Cardiac fibroblast (primary cell): Measurements from ENCODE around the gene SIRPD.

Source experiments
- DNase-seq, 2 donors: peaks; one replicate each; pipeline versions ENCODE4 v3.0.0 to v3.0.0-alpha.2; 2010; ENCODE audit warnings: low read depth in 2 of 2
- H3K4me3 ChIP-seq, 2 donors: replicated peaks in 1 of 2; 1 replicate in 1 of 2; 2 replicates in 1 of 2; pipeline ENCODE4 v1.5.1; 2011; ENCODE audit warnings: low read depth in 2 of 2, low read length in 2 of 2, mild to moderate bottlenecking in 2 of 2, moderate library complexity in 1 of 2
- TF ChIP-seq, protein P1 (sequence below): IDR thresholded peaks from one replicate; pipeline ENCODE4 v1.5.1; 2011; ENCODE audit warnings: low read depth, mild to moderate bottlenecking, low read length, inconsistent platforms

SIRPD gene

DNA sequence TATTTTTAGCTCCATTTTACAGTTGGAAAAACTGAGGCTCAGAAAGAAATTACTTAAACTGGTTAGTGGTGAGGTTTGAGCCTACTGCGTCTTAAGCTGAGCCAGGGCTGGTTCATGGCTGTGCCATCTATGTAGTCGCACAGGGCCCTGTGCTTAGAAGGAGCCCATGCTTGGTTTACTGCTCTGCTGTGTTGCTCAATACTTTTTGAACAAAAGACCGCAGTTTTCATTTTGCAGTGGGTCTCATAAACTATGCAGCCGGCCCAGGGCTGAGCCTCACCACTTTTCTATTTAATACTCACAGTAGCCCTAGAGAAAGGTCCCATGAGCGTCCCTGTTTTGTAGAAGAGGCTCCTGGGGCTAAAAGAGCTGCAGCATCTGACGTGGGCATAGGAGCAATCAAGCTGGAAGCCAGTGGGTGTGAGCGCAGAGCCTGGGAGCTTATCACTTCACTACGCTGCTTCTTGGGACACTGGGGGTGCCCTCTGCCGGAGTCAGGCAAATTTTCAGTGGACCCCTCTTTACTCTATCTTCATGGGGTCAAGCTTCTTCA lies 66.8 kb downstream of the SIRPD start:
- H3K4me3 ChIP-seq: no peak overlapping the region
- DNase-seq: no peak
- TF ChIP-seq, protein P1, sequence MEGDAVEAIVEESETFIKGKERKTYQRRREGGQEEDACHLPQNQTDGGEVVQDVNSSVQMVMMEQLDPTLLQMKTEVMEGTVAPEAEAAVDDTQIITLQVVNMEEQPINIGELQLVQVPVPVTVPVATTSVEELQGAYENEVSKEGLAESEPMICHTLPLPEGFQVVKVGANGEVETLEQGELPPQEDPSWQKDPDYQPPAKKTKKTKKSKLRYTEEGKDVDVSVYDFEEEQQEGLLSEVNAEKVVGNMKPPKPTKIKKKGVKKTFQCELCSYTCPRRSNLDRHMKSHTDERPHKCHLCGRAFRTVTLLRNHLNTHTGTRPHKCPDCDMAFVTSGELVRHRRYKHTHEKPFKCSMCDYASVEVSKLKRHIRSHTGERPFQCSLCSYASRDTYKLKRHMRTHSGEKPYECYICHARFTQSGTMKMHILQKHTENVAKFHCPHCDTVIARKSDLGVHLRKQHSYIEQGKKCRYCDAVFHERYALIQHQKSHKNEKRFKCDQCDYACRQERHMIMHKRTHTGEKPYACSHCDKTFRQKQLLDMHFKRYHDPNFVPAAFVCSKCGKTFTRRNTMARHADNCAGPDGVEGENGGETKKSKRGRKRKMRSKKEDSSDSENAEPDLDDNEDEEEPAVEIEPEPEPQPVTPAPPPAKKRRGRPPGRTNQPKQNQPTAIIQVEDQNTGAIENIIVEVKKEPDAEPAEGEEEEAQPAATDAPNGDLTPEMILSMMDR: no peak

DNA sequence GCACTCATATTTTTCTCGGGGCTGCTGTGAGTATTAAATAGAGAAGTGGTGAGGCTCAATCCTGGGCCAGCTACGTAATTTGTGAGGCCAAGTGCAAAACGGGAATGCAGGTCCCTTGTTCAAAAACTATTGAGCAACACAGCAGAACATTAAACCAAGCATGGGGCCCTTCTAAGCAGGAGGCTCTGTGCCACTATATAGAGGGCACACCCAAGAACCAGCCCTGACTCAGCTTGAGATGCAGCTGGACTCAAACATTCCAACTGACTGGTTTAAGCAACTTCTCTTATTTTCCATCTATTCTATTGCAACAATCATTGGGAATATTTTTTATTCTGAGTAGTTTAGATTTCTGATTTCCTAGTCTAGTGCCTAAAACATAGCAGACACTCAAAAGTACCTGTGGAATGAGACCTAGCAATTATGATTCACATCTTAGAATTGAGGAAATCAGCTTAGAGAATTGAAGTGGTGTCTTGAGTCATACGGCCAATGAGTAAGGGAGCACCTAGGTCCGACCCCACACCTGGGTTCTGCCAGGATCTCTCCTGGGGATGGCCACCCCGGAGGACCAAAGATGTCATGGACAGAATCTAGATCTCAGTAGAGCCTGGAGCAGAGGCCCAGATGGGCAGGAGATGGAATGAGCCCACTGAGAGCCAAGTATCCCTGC lies 67.6 kb downstream of the SIRPD start:
- TF ChIP-seq, protein P1: no peak
- DNase-seq: peak in 1 of 2 donors; percentile 59
- H3K4me3 ChIP-seq: no peak overlapping the region

DNA sequence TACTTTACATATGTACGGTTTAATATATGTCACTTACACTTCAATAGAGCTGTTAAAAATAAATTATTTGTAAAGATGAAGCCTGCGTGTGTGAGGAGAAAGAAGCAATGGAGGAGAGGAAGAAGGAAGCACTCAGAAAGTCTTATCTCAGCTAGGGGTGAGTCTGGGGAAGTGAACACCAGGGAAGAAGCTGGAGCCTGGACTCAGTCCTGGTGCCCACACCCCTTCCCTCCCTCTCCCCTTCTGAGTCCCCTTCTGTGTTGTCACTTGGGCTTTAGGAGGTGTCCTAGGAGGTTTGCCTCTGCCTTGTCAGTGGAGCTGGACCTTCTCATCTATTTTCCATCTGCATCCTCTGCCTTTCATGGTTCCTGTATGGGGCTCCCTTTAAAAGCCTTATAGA lies 68.2 kb downstream of the SIRPD start:
- TF ChIP-seq, protein P1: no peak
- H3K4me3 ChIP-seq: no peak overlapping the region
- no peak for DNase-seq

DNA sequence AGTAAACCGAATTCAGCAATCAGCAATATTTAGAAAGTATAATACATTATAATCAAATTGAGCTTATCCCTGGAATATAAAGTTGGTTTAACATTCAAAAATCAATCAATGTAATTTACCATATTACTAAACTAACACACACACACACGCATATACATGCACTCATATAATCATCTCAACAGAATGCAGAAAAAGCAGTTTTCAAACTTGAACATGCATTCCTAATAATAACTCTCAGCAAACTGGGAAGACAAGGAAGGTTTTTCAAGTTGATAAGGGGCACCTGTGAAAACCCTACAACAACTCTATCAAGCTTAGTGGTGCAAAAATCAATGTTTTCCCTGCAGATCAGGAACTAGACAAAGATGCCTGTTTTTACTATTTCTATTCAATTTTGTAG lies 70.9 kb downstream of the SIRPD start:
- no peak overlapping the region for H3K4me3 ChIP-seq
- TF ChIP-seq, protein P1: no peak
- no peak for DNase-seq

DNA sequence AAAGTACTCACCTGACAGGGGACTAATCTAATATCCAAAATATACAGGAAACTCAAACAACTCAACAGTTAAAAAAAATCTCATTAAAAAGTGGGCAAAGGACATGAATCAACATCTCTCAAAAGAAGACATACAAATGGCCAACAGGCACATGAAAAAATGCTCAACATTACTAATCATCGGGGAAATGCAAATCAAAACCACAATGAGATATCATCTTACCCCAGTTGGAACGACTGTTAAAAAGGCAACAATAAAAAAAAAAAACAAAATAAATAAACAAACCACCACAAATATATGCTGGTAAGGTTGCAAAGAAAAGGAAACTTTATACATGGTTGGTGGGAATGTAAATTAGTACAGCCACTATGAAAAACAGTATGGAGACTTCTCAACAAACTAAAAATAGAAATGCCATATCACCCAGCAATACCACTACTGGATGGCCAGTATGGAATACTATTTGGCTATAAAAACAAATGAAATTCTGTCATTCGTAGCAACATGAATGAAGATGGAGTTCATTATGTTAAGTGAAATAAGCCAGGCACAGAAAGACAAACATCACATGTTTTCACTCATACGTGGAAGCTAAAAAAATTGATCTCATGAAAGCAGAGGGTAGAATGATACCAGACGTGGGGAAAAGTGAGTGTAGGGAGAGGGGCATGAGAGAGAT lies 72.9 kb downstream of the SIRPD start:
- no peak overlapping the region for H3K4me3 ChIP-seq
- peak in 1 of 2 donors; percentile 41 for DNase-seq
- TF ChIP-seq, protein P1: no peak
